B cell (primary cell): ENCODE data around the gene SLC1A2. TPM values are rescaled to one million over a fixed set of nuclear protein-coding genes. Genes with fewer than 3 reads are reported as not detected.

Source experiments
- ATAC-seq: fragments of 200-7000 bp; cut with Tn5 transposase; one replicate; pipeline ENCODE4 v1.10.0; 2021; ENCODE audit warnings: low read depth, mild to moderate bottlenecking, moderate number of reproducible peaks, moderate library complexity
- CTCF ChIA-PET: fragments of 350-600 bp; sonication (Branson Sonifier 250); formaldehyde crosslinking; loops from one replicate; lab custom pipeline; 2021; ENCODE audit warnings: antibody characterized with exemption, inconsistent platforms; lab: Charles Lee
- POLR2A ChIA-PET: fragments of 350-600 bp; sonication (Branson Sonifier 250); formaldehyde crosslinking; loops from one replicate; lab custom pipeline; 2021; ENCODE audit warnings: antibody characterized with exemption; lab: Charles Lee
- DNase-seq: peaks from one replicate; pipeline ENCODE4 v3.0.0; 2013
- H2AFZ ChIP-seq: 2 replicates; pipeline ENCODE4 v1.6.1; 2012; ENCODE audit warnings: mild to moderate bottlenecking, low read depth, low read length; ENCODE audit not compliant: insufficient read depth, poor library complexity, severe bottlenecking
- H3K27ac ChIP-seq, 2 donors: 1 replicate in 1 of 2; 2 replicates in 1 of 2; pipeline ENCODE4 v1.5.1; 2012 to 2013; ENCODE audit warnings: low read length in 2 of 2, mild to moderate bottlenecking in 2 of 2, moderate library complexity in 1 of 2
- H3K27me3 ChIP-seq, 4 experiments: fragments of 200-600 bp in 1 of 4; sonication (generic) in 1 of 4; replicated peaks in 1 of 4; 1 replicate in 2 of 4; 2 replicates in 2 of 4; pipeline versions ENCODE4 v1.6.1 to v1.7.0; 2013 to 2016; ENCODE audit warnings: low read length in 3 of 4, mild to moderate bottlenecking in 2 of 4, mixed read lengths in 1 of 4, moderate library complexity in 1 of 4; ENCODE audit not compliant: insufficient read depth in 4 of 4, control insufficient read depth in 3 of 4; ENCODE audit errors: control extremely low read depth in 1 of 4
- H3K36me3 ChIP-seq, 2 experiments: replicated peaks in 1 of 2; 1 replicate in 1 of 2; 2 replicates in 1 of 2; pipeline versions ENCODE4 v1.6.1 to v1.7.1; 2013; ENCODE audit warnings: low read length in 1 of 2; ENCODE audit not compliant: insufficient read depth in 2 of 2, control insufficient read depth in 1 of 2; ENCODE audit errors: control extremely low read depth in 1 of 2, extremely low read depth in 1 of 2
- H3K4me1 ChIP-seq, 2 donors: fragments of 200-600 bp in 1 of 2; sonication (generic) in 1 of 2; 1 replicate in 1 of 2; 2 replicates in 1 of 2; pipeline versions ENCODE4 v1.5.1 to v1.6.1; 2013 to 2017; ENCODE audit warnings: low read length in 2 of 2; ENCODE audit not compliant: control insufficient read depth in 2 of 2, insufficient read depth in 2 of 2
- H3K4me2 ChIP-seq: replicated peaks from 2 replicates; pipeline ENCODE3; 2012; ENCODE audit warnings: mild to moderate bottlenecking, low read depth, low read length; ENCODE audit not compliant: poor library complexity, severe bottlenecking
- H3K4me3 ChIP-seq, 5 experiments: fragments of 200-600 bp in 1 of 5; sonication (generic) in 1 of 5; 1 replicate in 3 of 5; 2 replicates in 2 of 5; pipeline versions ENCODE4 v1.5.1 to v1.7.0; 2011 to 2016; ENCODE audit warnings: low read length in 4 of 5, mild to moderate bottlenecking in 4 of 5, low read depth in 2 of 5, control low read depth in 1 of 5, moderate library complexity in 1 of 5; ENCODE audit not compliant: insufficient read depth in 1 of 5; ENCODE audit errors: control extremely low read depth in 1 of 5, extremely low read depth in 1 of 5
- H3K79me2 ChIP-seq: fragments of 200-600 bp; sonication (generic); one replicate; pipeline ENCODE4 v1.6.0; 2016; ENCODE audit warnings: low read length; ENCODE audit not compliant: control insufficient read depth, insufficient read depth
- H3K9ac ChIP-seq: fragments of 200-600 bp; sonication (generic); 2 replicates; pipeline ENCODE4 v1.6.1; 2017; ENCODE audit warnings: mild to moderate bottlenecking, low read length, moderate library complexity
- H3K9me3 ChIP-seq, 3 donors: one replicate each; pipeline versions ENCODE4 v1.6.1 to v1.7.1; 2013; ENCODE audit warnings: low read length in 2 of 3; ENCODE audit not compliant: control insufficient read depth in 2 of 3, insufficient read depth in 1 of 3; ENCODE audit errors: control extremely low read depth in 1 of 3
- H4K20me1 ChIP-seq: 2 replicates; pipeline ENCODE4 v1.6.0; 2012; ENCODE audit warnings: mild to moderate bottlenecking, low read length; ENCODE audit not compliant: insufficient read depth, control insufficient read depth, poor library complexity, severe bottlenecking
- H3K27ac Mint-ChIP-seq: one replicate; pipeline ENCODE4 v1.8.0; 2021; ENCODE audit warnings: mixed read lengths
- H3K27me3 Mint-ChIP-seq: one replicate; pipeline ENCODE4 v1.8.0; 2021; ENCODE audit warnings: mixed read lengths
- H3K4me1 Mint-ChIP-seq: one replicate; pipeline ENCODE4 v1.8.0; 2021; ENCODE audit warnings: mixed read lengths
- H3K4me3 Mint-ChIP-seq: one replicate; pipeline ENCODE4 v1.8.0; 2021; ENCODE audit warnings: mixed read lengths
- H3K9me3 Mint-ChIP-seq: one replicate; pipeline ENCODE4 v1.8.0; 2022; ENCODE audit warnings: mixed read lengths; ENCODE audit not compliant: insufficient read depth
- CTCF ChIP-seq: fragments of 200-600 bp; IDR thresholded peaks from one replicate; pipeline ENCODE4 v1.8.0; 2022; ENCODE audit warnings: antibody characterized with exemption, mild to moderate bottlenecking
- EZH2 ChIP-seq: IDR thresholded peaks from 2 replicates; pipeline ENCODE4 v1.6.1; 2012; ENCODE audit warnings: borderline replicate concordance, low read depth, mild to moderate bottlenecking, moderate library complexity, low read length; ENCODE audit not compliant: insufficient read depth, poor library complexity, severe bottlenecking
- WGBS: methylation state at CpG from one replicate; pipeline ENCODE4 v1.1.5; 2013; ENCODE audit warnings: missing lambda C conversion rate; ENCODE audit not compliant: insufficient coverage; 5-methylcytosine and 5-hydroxymethylcytosine counted together
- intact Hi-C: fragments of 100-400 bp; cut with micrococcal nuclease; formaldehyde crosslinking; loops from one replicate; pipeline ENCODE4 v1.10.0; 2022
- polyA plus RNA-seq: library from polyadenylated mRNA; depleted of rRNA; stranded (reverse); fragments of >200 nt; gene quantifications from 2 replicates; pipeline ENCODE4 v1.2.3, GENCODE V29; 2012
- total RNA-seq, 2 donors: library from RNA; stranded (reverse); fragments of 120-200 nt in 1 of 2; gene quantifications; 1 replicate in 1 of 2; 2 replicates in 1 of 2; pipeline versions ENCODE4 v1.2.3 to v1.2.4, GENCODE V29; 2013 to 2022

SLC1A2 gene
- total and polyA plus RNA-seq, 2 donors (not counting 1 experiment from before 2014, with no cell fraction given) = not detected

DNA sequence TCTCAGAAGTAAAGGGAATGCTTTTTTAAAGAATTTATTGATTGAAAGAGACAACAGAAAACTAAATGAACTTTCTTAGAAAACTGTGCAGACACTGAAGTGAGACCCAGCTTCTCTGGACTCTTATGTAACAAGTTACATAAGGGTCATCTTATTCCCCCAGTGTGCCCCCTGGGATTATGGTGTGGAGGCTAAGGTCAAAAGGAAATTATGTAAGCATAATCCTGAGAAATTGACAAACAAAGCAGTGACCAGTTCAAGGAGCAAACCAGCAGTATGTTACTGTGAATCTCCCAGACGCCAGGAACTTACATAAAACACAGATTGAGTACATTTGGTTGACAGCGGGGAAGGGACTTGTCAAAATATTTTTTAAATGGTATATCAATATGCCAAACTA, 78.6 kb downstream of the SLC1A2 start:
- no peak for ATAC-seq
- H3K27me3 Mint-ChIP-seq = no peaks in the 10 kb centered on the region
- H3K79me2 ChIP-seq = no peaks in the 10 kb centered on the region
- ChIA-PET POLR2A (no interaction called here), CTCF (no interaction called here)
- no peaks in the 10 kb centered on the region for H3K9me3 ChIP-seq
- no peak overlapping the region for H3K4me2 ChIP-seq
- H3K27ac ChIP-seq = no peak overlapping the region
- no peak overlapping the region for H3K4me3 ChIP-seq
- H3K27ac Mint-ChIP-seq = no peak overlapping the region
- peaks cover 5 to 8% of the 10 kb centered on the region in 2 donors for H3K4me1 ChIP-seq
- no peaks in the 10 kb centered on the region for H4K20me1 ChIP-seq
- H2AFZ ChIP-seq = no peak overlapping the region
- no peak overlapping the region for H3K4me3 Mint-ChIP-seq
- H3K9ac ChIP-seq = no peak overlapping the region
- TF ChIP-seq EZH2 = no peak
- no peak for TF ChIP-seq CTCF
- no peaks in the 10 kb centered on the region for H3K27me3 ChIP-seq
- no CpG with 5 or more reads among the region's 2 CpGs for WGBS
- H3K36me3 ChIP-seq = no peaks in the 10 kb centered on the region
- no peaks in the 10 kb centered on the region for H3K9me3 Mint-ChIP-seq
- no peak for DNase-seq
- intact Hi-C loops = no loop called here
- peaks cover 16% of the 10 kb centered on the region for H3K4me1 Mint-ChIP-seq

DNA sequence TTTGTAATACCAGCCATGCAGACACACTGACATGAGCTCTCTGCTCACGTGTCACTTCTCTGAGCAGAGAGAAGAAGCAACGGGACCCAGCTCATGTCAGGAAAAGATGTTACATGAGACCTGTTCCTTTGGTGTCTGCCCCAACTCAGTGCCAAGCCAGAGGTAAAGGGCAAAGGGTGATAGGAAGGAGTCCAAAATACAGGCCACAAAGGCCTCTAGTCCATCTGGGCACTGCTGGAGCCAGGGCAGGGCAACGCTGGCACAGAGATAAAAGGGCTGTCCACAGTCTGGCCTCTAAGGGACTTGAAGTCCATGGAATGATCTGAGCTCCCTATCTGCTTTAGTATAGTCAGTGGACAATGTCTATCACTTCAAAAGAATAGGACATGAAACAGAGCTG, 79.3 kb downstream of the SLC1A2 start:
- POLR2A ChIA-PET = no interaction called here
- intact Hi-C loops = no loop called here
- TF ChIP-seq EZH2 (no peak), CTCF (no peak)

More for the DNA sequence above, 79.3 kb downstream of the SLC1A2 start:
- Mint-ChIP-seq H3K27ac (no peak overlapping the region), H3K9me3 (no peaks in the 10 kb centered on the region), H3K27me3 (no peaks in the 10 kb centered on the region), H3K4me3 (no peak overlapping the region), H3K4me1 (peaks cover 13% of the 10 kb centered on the region)
- Histone ChIP-seq H3K27ac (no peak overlapping the region), H3K79me2 (no peaks in the 10 kb centered on the region), H3K4me1 (peaks cover 5 to 7% of the 10 kb centered on the region in 2 donors), H2AFZ (no peak overlapping the region), H3K4me2 (no peak overlapping the region), H3K9me3 (no peaks in the 10 kb centered on the region), H3K9ac (no peak overlapping the region), H3K27me3 (no peaks in the 10 kb centered on the region), H3K4me3 (no peak overlapping the region), H4K20me1 (no peaks in the 10 kb centered on the region), H3K36me3 (no peaks in the 10 kb centered on the region)
- 58% methylated on average over 3 of the region's 3 CpGs for WGBS
- CTCF ChIA-PET = no interaction called here
- ATAC-seq (no peak), DNase-seq (no peak)
